Measurements from ENCODE around the gene EML6. TPM values are rescaled to one million over a fixed set of nuclear protein-coding genes. Genes with fewer than 3 reads are reported as not detected.

EML6 gene
- total RNA-seq, 4 donors from 2014 or later = 2.7 to 42.5 (median 11.9) TPM

- in situ Hi-C loops (cut with MboI; ENCODE audit: low sequenced_read_pairs in 4 of 4) = no loop called here
- DNase-seq (no peak), ATAC-seq (no peak)
- intact Hi-C loops (cut with DNase I; ENCODE audit: low total_unique reads) = loop anchor here (2.0 kb wide), 2 partner anchors 22 to 286 kb away; partner anchors contain the start of genes CLHC1 and RPS27A
- Histone ChIP-seq H3K9me3 (no peaks in the 10 kb centered on the region), H3K4me1 (peaks cover 22 to 27% of the 10 kb centered on the region in 2 donors), H3K27ac (peak overlapping the region; percentile 91 to 95 (median 94)), H3K27me3 (no peaks in the 10 kb centered on the region), H3K4me3 (no peak overlapping the region), H3K36me3 (no peaks in the 10 kb centered on the region)
- TF ChIP-seq POLR2A (IDR thresholded peaks at IDR 0.05) (no peak), CTCF (IDR thresholded peaks at IDR 0.05 in 4 of 5, conservative IDR thresholded peaks at IDR 0.05 in 1 of 5) (no peak)
These were observed 223.7 kb downstream of the EML6 start for GRCh38 chr2:54947136-54947535.

GRCh38 chr2:54947646-54948045 is 224.2 kb downstream of the EML6 start:
- DNase-seq (no peak), ATAC-seq (no peak)
- Histone ChIP-seq H3K27ac (peak overlapping the region in 2 of 4 donors; percentile 91 to 93), H3K4me3 (no peak overlapping the region), H3K9me3 (no peaks in the 10 kb centered on the region), H3K27me3 (no peaks in the 10 kb centered on the region), H3K4me1 (peaks cover 22 to 27% of the 10 kb centered on the region in 2 donors), H3K36me3 (no peaks in the 10 kb centered on the region)
- in situ Hi-C loops (cut with MboI; ENCODE audit: low sequenced_read_pairs in 4 of 4) = no loop called here
- intact Hi-C loops (cut with DNase I; ENCODE audit: low total_unique reads) = loop anchor here (2.0 kb wide), 2 partner anchors 21 to 285 kb away; partner anchors contain the start of genes CLHC1 and RPS27A
- TF ChIP-seq CTCF (IDR thresholded peaks at IDR 0.05 in 4 of 5, conservative IDR thresholded peaks at IDR 0.05 in 1 of 5) (no peak), POLR2A (IDR thresholded peaks at IDR 0.05) (no peak)

- Histone ChIP-seq H3K27ac (peak overlapping the region in 1 of 4 donors; percentile 93), H3K27me3 (no peaks in the 10 kb centered on the region), H3K9me3 (no peaks in the 10 kb centered on the region), H3K36me3 (no peaks in the 10 kb centered on the region), H3K4me3 (no peak overlapping the region), H3K4me1 (peaks cover 22 to 27% of the 10 kb centered on the region in 2 donors)
- intact Hi-C loops (cut with DNase I; ENCODE audit: low total_unique reads) (no loop called here), in situ Hi-C loops (cut with MboI; ENCODE audit: low sequenced_read_pairs in 4 of 4) (no loop called here)
- no peak for ATAC-seq
- DNase-seq = no peak
- no peak for TF ChIP-seq CTCF (IDR thresholded peaks at IDR 0.05 in 4 of 5, conservative IDR thresholded peaks at IDR 0.05 in 1 of 5)
- no peak for TF ChIP-seq POLR2A (IDR thresholded peaks at IDR 0.05)
These were observed 224.7 kb downstream of the EML6 start for GRCh38 chr2:54948120-54948519.

GRCh38 chr2:54949431-54949830 is 226.0 kb downstream of the EML6 start:
- no peak overlapping the region for H3K4me3 ChIP-seq
- in situ Hi-C loops (cut with MboI; ENCODE audit: low sequenced_read_pairs in 4 of 4) = no loop called here
- no peaks in the 10 kb centered on the region for H3K36me3 ChIP-seq
- peaks cover 22 to 27% of the 10 kb centered on the region in 2 donors for H3K4me1 ChIP-seq
- no peak overlapping the region for H3K27ac ChIP-seq
- intact Hi-C loops (cut with DNase I; ENCODE audit: low total_unique reads) = no loop called here
- no peaks in the 10 kb centered on the region for H3K27me3 ChIP-seq
- DNase-seq = no peak
- no peak for ATAC-seq
- H3K9me3 ChIP-seq = no peaks in the 10 kb centered on the region
- TF ChIP-seq CTCF (IDR thresholded peaks at IDR 0.05 in 4 of 5, conservative IDR thresholded peaks at IDR 0.05 in 1 of 5) = no peak
- no peak for TF ChIP-seq POLR2A (IDR thresholded peaks at IDR 0.05)

- no peaks in the 10 kb centered on the region for H3K36me3 ChIP-seq
- no peak overlapping the region for H3K27ac ChIP-seq
- DNase-seq = no peak
- peaks cover 19 to 22% of the 10 kb centered on the region in 2 donors for H3K4me1 ChIP-seq
- H3K27me3 ChIP-seq = no peaks in the 10 kb centered on the region
- TF ChIP-seq POLR2A (IDR thresholded peaks at IDR 0.05) = no peak
- TF ChIP-seq CTCF (IDR thresholded peaks at IDR 0.05 in 4 of 5, conservative IDR thresholded peaks at IDR 0.05 in 1 of 5) = no peak
- in situ Hi-C loops (cut with MboI; ENCODE audit: low sequenced_read_pairs in 4 of 4) = no loop called here
- ATAC-seq = no peak
- intact Hi-C loops (cut with DNase I; ENCODE audit: low total_unique reads) = loop anchor here (1.0 kb wide), 1 partner anchor 10 kb away; no protein-coding TSS in a partner anchor
- H3K4me3 ChIP-seq = no peak overlapping the region
- no peaks in the 10 kb centered on the region for H3K9me3 ChIP-seq
These were observed 227.3 kb downstream of the EML6 start for GRCh38 chr2:54950811-54951210.

Measured in gastrocnemius medialis (tissue), 4 donors.